Measurements from ENCODE around the gene NFATC1. TPM values are rescaled to one million over a fixed set of nuclear protein-coding genes. Genes with fewer than 3 reads are reported as not detected.

Gene NFATC1
- polyA plus RNA-seq, 2 of the 4 experiments (the other 2 are of a cell fraction), result 0.52 to 1.7 TPM

- TF ChIP-seq KDM5A (IDR thresholded peaks at IDR 0.05) (no peak), CHD2 (IDR thresholded peaks at IDR 0.05; ENCODE audit: low read length, partially characterized antibody) (no peak), CEBPB (IDR thresholded peaks at IDR 0.05) (no peak), ZC3H11A (IDR thresholded peaks at IDR 0.05) (no peak), MAX (IDR thresholded peaks at IDR 0.05) (no peak), MAZ (IDR thresholded peaks at IDR 0.05; ENCODE audit: borderline replicate concordance, low read depth, low read length) (no peak), RNF2 (IDR thresholded peaks at IDR 0.05; ENCODE audit: borderline replicate concordance, low read depth) (no peak), EP300 (IDR thresholded peaks at IDR 0.05) (no peak), ESRRA (IDR thresholded peaks at IDR 0.05; ENCODE audit: borderline replicate concordance, low read length) (no peak), EHF (CRISPR knock-in tag; IDR thresholded peaks at IDR 0.05) (no peak), GATA3 (IDR thresholded peaks at IDR 0.05; ENCODE audit: borderline replicate concordance) (no peak), ATOH8 (CRISPR knock-in tag; IDR thresholded peaks at IDR 0.05; ENCODE audit: low read depth) (no peak), RARB (CRISPR knock-in tag; IDR thresholded peaks at IDR 0.05) (no peak)
- TF ChIP-seq, protein P1, sequence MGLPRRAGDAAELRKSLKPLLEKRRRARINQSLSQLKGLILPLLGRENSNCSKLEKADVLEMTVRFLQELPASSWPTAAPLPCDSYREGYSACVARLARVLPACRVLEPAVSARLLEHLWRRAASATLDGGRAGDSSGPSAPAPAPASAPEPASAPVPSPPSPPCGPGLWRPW (IDR thresholded peaks at IDR 0.05), result no peak
- ChIA-PET CTCF (interaction anchor here (5.5 to 11.7 kb wide), 2 partner anchors 6 to 146 kb away, joined by 48 to 144 read pairs; no protein-coding TSS in a partner anchor), POLR2A (no interaction called here)
- Histone ChIP-seq H3K4me2 (no peak overlapping the region), H3K27ac (no peak overlapping the region), H3K9me3 (no peaks in the 10 kb centered on the region), H3K4me3 (no peak overlapping the region), H3K4me1 (no peaks in the 10 kb centered on the region)
- ATAC-seq (no peak; a peak in 1 of 6 replicates), DNase-seq (ENCODE audit: low read depth in 1 of 2, low spot score in 1 of 2) (no peak), FAIRE-seq (no peak)
- WGBS (ENCODE audit: missing lambda C conversion rate), result 100% methylated on average over 1 of the region's 20 CpGs
Observed at GRCh38 chr18:79383388-79384056, 12.2 kb upstream of the NFATC1 start.

GRCh38 chr18:79384151-79384807 lies 11.5 kb upstream of the NFATC1 start:
- ChIA-PET POLR2A (no interaction called here), CTCF (interaction anchor here (1.0 to 11.7 kb wide), 4 partner anchors 9 to 261 kb away, joined by 3 to 144 read pairs (median 4); no protein-coding TSS in a partner anchor)
- no peak overlapping the region for H3K4me3 ChIP-seq
- H3K9me3 ChIP-seq, result no peaks in the 10 kb centered on the region
- no peak overlapping the region for H3K4me2 ChIP-seq
- no peak for TF ChIP-seq FOSL2 (IDR thresholded peaks at IDR 0.05)
- no peak for TF ChIP-seq FOSL2 (CRISPR knock-in tag; IDR thresholded peaks at IDR 0.05)
- TF ChIP-seq HOXB13 (CRISPR knock-in tag; IDR thresholded peaks at IDR 0.05; ENCODE audit: low read depth), result no peak
- no peak for TF ChIP-seq EP300 (IDR thresholded peaks at IDR 0.05)
- TF ChIP-seq KDM1A (IDR thresholded peaks at IDR 0.05; ENCODE audit: low read depth), result no peak
- TF ChIP-seq BCL3 (IDR thresholded peaks at IDR 0.05), result no peak
- no peak for TF ChIP-seq CBX8 (IDR thresholded peaks at IDR 0.05)
- no peak for TF ChIP-seq HDAC2 (IDR thresholded peaks at IDR 0.05)
- TF ChIP-seq HEYL (CRISPR knock-in tag; IDR thresholded peaks at IDR 0.05), result no peak
- no peak for TF ChIP-seq EHF (CRISPR knock-in tag; IDR thresholded peaks at IDR 0.05)
- no peak for TF ChIP-seq MAFK (IDR thresholded peaks at IDR 0.05; ENCODE audit: partially characterized antibody)
- no peak for TF ChIP-seq GATA3 (IDR thresholded peaks at IDR 0.05; ENCODE audit: borderline replicate concordance)
- TF ChIP-seq RFX5 (IDR thresholded peaks at IDR 0.05), result no peak
- no peak for TF ChIP-seq RNF2 (IDR thresholded peaks at IDR 0.05; ENCODE audit: borderline replicate concordance, low read depth)
- ATAC-seq, result no peak
- 47% methylated on average over 12 of the region's 17 CpGs for WGBS (ENCODE audit: missing lambda C conversion rate)
- H3K27ac ChIP-seq, result no peak overlapping the region
- no peak for DNase-seq (ENCODE audit: low read depth in 1 of 2, low spot score in 1 of 2)
- no peak for FAIRE-seq
- H3K4me1 ChIP-seq, result no peaks in the 10 kb centered on the region
